CD4-positive, alpha-beta memory T cell (primary cell): ENCODE measurements around the gene CHST5. TPM values are rescaled to one million over a fixed set of nuclear protein-coding genes. Genes with fewer than 3 reads are reported as not detected.

Experiments used
- CTCF ChIA-PET: fragments of 350-600 bp; sonication (Branson Sonifier 250); formaldehyde crosslinking; loops from one replicate; lab custom pipeline; 2021; ENCODE audit warnings: inconsistent platforms; ENCODE audit not compliant: partially characterized antibody; lab: Charles Lee
- POLR2A ChIA-PET: fragments of 350-600 bp; sonication (Branson Sonifier 250); formaldehyde crosslinking; loops from one replicate; lab custom pipeline; 2021; ENCODE audit not compliant: partially characterized antibody; lab: Charles Lee
- DNase-seq, 5 donors: peaks; one replicate each; pipeline versions ENCODE4 v3.0.0 to v3.0.0-alpha.2; 2020 to 2022; ENCODE audit warnings: mixed read lengths in 1 of 5
- H3K27ac ChIP-seq: one replicate; pipeline ENCODE4 v1.7.0; 2013; ENCODE audit warnings: low read depth, low read length
- H3K27me3 ChIP-seq: 2 replicates; pipeline ENCODE4 v1.7.0; 2013; ENCODE audit warnings: mild to moderate bottlenecking, low read length, moderate library complexity; ENCODE audit not compliant: insufficient read depth
- H3K36me3 ChIP-seq: 2 replicates; pipeline ENCODE4 v1.7.0; 2013; ENCODE audit warnings: mild to moderate bottlenecking, low read length, moderate library complexity; ENCODE audit not compliant: insufficient read depth
- H3K4me1 ChIP-seq: 2 replicates; pipeline ENCODE4 v1.7.0; 2013; ENCODE audit warnings: mild to moderate bottlenecking, low read length, moderate library complexity; ENCODE audit not compliant: insufficient read depth
- H3K4me3 ChIP-seq, 2 donors: one replicate each; pipeline ENCODE4 v1.7.0; 2013; ENCODE audit warnings: low read length in 2 of 2, mild to moderate bottlenecking in 1 of 2
- H3K9me3 ChIP-seq, 2 donors: one replicate each; pipeline ENCODE4 v1.7.0; 2013; ENCODE audit warnings: low read length in 2 of 2, control low read depth in 1 of 2; ENCODE audit not compliant: control insufficient read depth in 1 of 2
- H3K27ac Mint-ChIP-seq, 7 donors: one replicate each; pipeline ENCODE4 v1.8.0; 2020 to 2021; ENCODE audit warnings: mixed read lengths in 7 of 7, mild to moderate bottlenecking in 6 of 7, inconsistent platforms in 3 of 7, moderate library complexity in 3 of 7
- H3K27me3 Mint-ChIP-seq, 2 donors: one replicate each; pipeline ENCODE4 v1.8.0; 2020 to 2021; ENCODE audit warnings: mixed read lengths in 2 of 2
- H3K36me3 Mint-ChIP-seq, 2 donors: one replicate each; pipeline ENCODE4 v1.8.0; 2020 to 2021; ENCODE audit warnings: mixed read lengths in 2 of 2, inconsistent platforms in 1 of 2, mild to moderate bottlenecking in 1 of 2
- H3K4me1 Mint-ChIP-seq, 4 donors: one replicate each; pipeline ENCODE4 v1.8.0; 2020 to 2021; ENCODE audit warnings: mixed read lengths in 4 of 4, mild to moderate bottlenecking in 1 of 4
- H3K4me3 Mint-ChIP-seq, 8 donors: one replicate each; pipeline ENCODE4 v1.8.0; 2020 to 2021; ENCODE audit warnings: mixed read lengths in 8 of 8, mild to moderate bottlenecking in 7 of 8, moderate library complexity in 6 of 8, inconsistent platforms in 3 of 8
- H3K9me3 Mint-ChIP-seq, 8 donors: one replicate each; pipeline ENCODE4 v1.8.0; 2020 to 2021; ENCODE audit warnings: mixed read lengths in 8 of 8, mild to moderate bottlenecking in 5 of 8, inconsistent platforms in 3 of 8, moderate library complexity in 1 of 8
- intact Hi-C: fragments of 100-400 bp; cut with micrococcal nuclease; formaldehyde crosslinking; loops from one replicate; pipeline ENCODE4 v1.15.1; 2023
- polyA plus RNA-seq, 2 donors: library from polyadenylated mRNA; unstranded; fragments of 300-500 nt; fragmentation: Illumina TruSeq; gene quantifications; one replicate each; pipeline ENCODE4 v1.2.3, GENCODE V29; 2021
- total RNA-seq, 2 experiments: library from RNA; stranded (reverse); gene quantifications; one replicate each; pipeline ENCODE4 v1.2.3, GENCODE V29; 2021

Gene CHST5
- total and polyA plus RNA-seq, 4 experiments from 2014 or later, result not detected

DNA sequence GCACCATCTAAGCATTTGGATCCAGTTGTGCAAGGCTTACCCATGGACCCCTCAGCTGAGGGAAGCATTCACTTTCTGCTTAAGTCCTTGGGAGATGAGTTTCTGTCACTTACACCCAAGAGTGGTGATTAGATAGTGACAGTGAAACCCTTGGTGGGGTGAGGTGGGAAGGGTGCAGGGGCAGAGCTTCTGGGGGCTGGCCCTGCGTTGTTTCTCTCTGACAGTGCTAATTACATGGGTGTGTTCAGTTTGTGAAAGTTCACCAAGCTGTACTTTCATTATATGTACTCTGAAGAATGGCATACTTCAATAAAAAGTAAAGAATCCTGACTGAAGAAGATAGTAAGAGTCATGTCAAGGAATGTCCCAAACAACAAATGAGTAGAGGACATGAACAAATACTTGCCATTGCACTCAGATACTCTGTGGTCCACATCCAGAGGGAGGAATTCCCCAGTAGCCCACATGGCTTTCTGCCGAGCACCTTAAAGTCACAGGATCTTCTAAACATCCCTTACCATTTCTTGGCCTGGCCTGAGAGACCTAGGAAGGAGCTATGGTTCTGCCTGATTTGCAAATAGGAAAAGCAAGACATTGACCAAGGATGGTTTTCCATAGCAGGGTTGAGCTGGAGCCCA is 49.1 kb downstream of the CHST5 start:
- H3K4me3 ChIP-seq, result no peak overlapping the region
- no peaks in the 10 kb centered on the region for H3K4me1 ChIP-seq
- H3K27me3 Mint-ChIP-seq, result peaks cover 13% of the 10 kb centered on the region in 2 donors
- H3K27ac Mint-ChIP-seq, result no peak overlapping the region
- no peaks in the 10 kb centered on the region for H3K36me3 Mint-ChIP-seq
- H3K27me3 ChIP-seq, result peaks cover 2% of the 10 kb centered on the region
- CTCF ChIA-PET, result no interaction called here
- POLR2A ChIA-PET, result no interaction called here
- H3K4me3 Mint-ChIP-seq, result no peak overlapping the region
- intact Hi-C loops, result no loop called here
- no peak overlapping the region for H3K27ac ChIP-seq
- no peaks in the 10 kb centered on the region for H3K4me1 Mint-ChIP-seq
- H3K36me3 ChIP-seq, result no peaks in the 10 kb centered on the region
- no peaks in the 10 kb centered on the region for H3K9me3 Mint-ChIP-seq
- no peak for DNase-seq
- no peaks in the 10 kb centered on the region for H3K9me3 ChIP-seq

DNA sequence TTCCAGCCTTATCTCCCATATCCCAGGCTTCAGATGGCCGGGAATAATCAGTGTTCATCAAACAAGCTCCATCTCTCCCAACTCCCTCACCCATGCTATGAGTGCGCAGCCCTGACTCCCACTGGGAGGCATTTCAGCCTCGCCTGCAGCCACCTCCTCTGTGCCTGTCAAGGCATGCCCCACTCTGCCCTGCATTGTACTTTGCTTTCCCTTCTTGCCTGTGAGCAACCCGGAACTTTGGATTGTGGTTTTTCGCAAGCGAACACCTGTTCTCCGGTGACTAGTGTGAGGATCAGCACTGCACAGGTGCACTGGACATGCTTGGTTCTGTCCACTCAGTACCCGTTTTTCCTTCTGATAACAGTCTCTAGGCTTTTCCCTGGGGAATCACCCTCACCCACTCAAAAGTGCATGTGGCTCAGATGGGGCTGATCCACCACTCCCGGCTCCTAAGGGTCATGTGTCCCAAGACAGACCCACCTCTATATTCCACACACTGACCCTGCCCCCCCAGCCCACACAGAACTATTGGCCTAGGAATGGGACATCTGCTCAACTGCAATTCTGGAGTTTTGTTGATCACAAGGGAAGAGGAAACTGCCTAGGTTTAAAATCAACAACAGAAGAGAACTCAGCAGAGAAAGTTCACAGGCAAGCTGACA is 49.8 kb downstream of the CHST5 start:
- Mint-ChIP-seq H3K27me3 (peaks cover 16% of the 10 kb centered on the region in 2 donors), H3K9me3 (no peaks in the 10 kb centered on the region), H3K36me3 (no peaks in the 10 kb centered on the region), H3K4me1 (no peaks in the 10 kb centered on the region), H3K27ac (no peak overlapping the region), H3K4me3 (no peak overlapping the region)
- Histone ChIP-seq H3K9me3 (no peaks in the 10 kb centered on the region), H3K4me1 (no peaks in the 10 kb centered on the region), H3K27me3 (peaks cover 2% of the 10 kb centered on the region), H3K4me3 (no peak overlapping the region), H3K27ac (no peak overlapping the region), H3K36me3 (no peaks in the 10 kb centered on the region)
- no peak for DNase-seq
- POLR2A ChIA-PET, result no interaction called here
- intact Hi-C loops, result no loop called here
- CTCF ChIA-PET, result interaction anchor here (1.5 kb wide), 1 partner anchor 9 kb away, joined by 5 read pairs; no protein-coding TSS in a partner anchor

DNA sequence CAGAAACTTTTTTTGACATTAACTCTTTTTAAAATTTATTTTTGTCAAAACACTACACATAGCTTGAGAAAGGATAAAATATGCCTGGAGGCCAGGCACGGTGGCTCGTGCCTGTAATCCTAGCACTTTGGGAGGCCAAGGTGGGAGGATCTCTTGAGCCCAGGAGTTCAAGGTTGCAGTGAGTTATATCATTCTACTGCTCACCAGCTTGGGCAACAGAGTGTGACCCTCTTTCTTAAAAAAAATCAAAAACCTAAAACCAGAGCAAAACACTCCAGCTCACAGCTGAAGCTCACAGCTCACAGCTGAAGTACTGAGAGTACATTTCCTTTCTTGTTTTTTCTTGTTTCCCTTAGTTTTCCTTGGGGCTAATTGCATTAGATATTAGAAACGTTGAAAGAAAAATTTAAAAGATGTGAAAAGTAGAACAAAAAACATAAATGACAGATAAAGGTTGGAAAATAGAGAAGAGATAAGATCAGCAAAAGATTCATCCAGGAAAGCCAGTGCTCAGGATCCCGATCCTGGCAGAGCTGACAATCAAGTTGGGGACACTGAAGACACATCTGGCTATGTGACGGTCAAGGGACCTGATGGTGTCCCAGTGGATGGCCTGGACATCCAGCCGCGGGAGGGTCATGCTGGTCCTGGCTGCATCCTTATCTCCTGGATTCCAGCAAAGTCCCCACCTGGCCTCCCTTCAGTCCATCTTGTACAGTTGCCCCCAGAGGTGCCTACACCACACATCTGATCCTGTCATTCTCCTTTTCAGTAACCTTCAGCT is 50.5 kb downstream of the CHST5 start:
- Mint-ChIP-seq H3K4me3 (no peak overlapping the region), H3K36me3 (no peaks in the 10 kb centered on the region), H3K27me3 (peaks cover 13 to 14% of the 10 kb centered on the region in 2 donors), H3K27ac (no peak overlapping the region), H3K4me1 (no peaks in the 10 kb centered on the region), H3K9me3 (peaks cover 0 to 2% (median 0%) of the 10 kb centered on the region in 8 donors)
- no peaks in the 10 kb centered on the region for H3K9me3 ChIP-seq
- CTCF ChIA-PET, result interaction anchor here (1.5 kb wide), 1 partner anchor 9 kb away, joined by 5 read pairs; no protein-coding TSS in a partner anchor
- no peak for DNase-seq
- peaks cover 2% of the 10 kb centered on the region for H3K27me3 ChIP-seq
- no peak overlapping the region for H3K4me3 ChIP-seq
- H3K36me3 ChIP-seq, result no peaks in the 10 kb centered on the region
- no peak overlapping the region for H3K27ac ChIP-seq
- intact Hi-C loops, result no loop called here
- POLR2A ChIA-PET, result no interaction called here
- no peaks in the 10 kb centered on the region for H3K4me1 ChIP-seq

DNA sequence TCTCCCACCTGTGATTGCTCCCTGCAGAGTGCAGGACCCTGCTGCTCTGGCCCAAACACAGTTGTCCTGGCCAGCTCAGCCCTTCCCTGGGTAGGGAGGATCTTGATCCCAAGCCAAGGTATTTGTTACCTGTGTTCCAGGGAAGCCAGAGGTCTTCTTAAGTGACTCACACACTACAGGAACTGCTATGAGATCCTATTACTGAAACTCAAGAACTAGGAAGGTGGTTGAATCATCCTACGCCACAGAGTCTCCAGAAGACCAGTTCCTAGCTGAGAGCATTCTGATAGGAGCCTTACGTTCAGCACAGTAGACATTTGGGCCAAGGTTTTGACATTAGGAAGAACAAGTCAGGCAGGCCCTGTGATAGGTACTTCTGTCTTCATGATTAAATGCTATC is 52.7 kb downstream of the CHST5 start:
- H3K27me3 Mint-ChIP-seq, result peaks cover 11 to 13% of the 10 kb centered on the region in 2 donors
- Histone ChIP-seq H3K36me3 (no peaks in the 10 kb centered on the region), H3K4me1 (no peaks in the 10 kb centered on the region), H3K4me3 (no peak overlapping the region), H3K9me3 (no peaks in the 10 kb centered on the region), H3K27ac (no peak overlapping the region), H3K27me3 (peaks cover 2% of the 10 kb centered on the region)
- H3K36me3 Mint-ChIP-seq, result no peaks in the 10 kb centered on the region
- intact Hi-C loops, result no loop called here
- no peak for DNase-seq
- H3K4me1 Mint-ChIP-seq, result no peaks in the 10 kb centered on the region
- ChIA-PET POLR2A (no interaction called here), CTCF (interaction anchor here (1.2 kb wide), 1 partner anchor 11 kb away, joined by 3 read pairs; no protein-coding TSS in a partner anchor)
- H3K9me3 Mint-ChIP-seq, result peaks cover 0 to 2% (median 0%) of the 10 kb centered on the region in 8 donors
- H3K4me3 Mint-ChIP-seq, result no peak overlapping the region
- H3K27ac Mint-ChIP-seq, result peak overlapping the region in 1 of 7 donors; percentile 78

DNA sequence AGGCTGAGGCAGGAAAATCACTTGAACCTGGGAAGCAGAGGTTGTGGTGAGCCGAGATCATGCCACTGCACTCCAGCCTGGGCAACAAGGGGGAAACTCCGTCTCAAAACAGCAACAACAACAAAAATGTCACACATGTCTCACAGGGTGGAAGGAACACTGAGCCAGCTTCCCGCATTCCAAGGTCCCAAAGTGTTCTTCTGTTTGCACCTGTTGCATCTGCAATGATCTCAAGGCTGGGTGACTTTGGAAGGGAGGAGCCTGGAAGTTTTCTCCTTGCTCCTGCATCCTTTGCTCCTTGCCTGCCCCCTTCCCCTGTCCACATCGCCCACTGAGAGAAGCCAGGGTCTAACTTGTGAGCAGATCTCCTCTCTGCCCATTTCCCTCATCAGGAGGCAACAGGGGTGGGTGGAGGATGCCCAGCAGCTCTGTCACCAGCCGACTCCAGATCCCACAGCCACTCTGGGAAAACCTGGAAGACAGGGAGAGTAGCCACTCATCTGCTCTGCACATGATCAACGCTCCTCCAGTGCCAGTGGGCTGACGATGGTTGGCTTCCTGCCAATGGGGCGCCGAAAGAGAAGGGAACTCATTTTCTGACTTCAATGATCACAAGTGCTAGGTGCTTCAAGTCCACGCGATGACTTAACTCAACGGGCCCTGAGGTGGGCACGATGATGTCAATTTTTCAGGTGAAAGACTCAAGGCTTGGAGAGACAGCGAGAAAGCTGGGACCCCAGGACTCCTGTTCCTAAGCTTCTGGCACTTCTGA is 53.3 kb downstream of the CHST5 start:
- Mint-ChIP-seq H3K4me3 (no peak overlapping the region), H3K9me3 (peaks cover 0 to 2% (median 0%) of the 10 kb centered on the region in 8 donors), H3K4me1 (no peaks in the 10 kb centered on the region), H3K27me3 (peaks cover 10 to 11% of the 10 kb centered on the region in 2 donors), H3K36me3 (no peaks in the 10 kb centered on the region), H3K27ac (no peak overlapping the region)
- Histone ChIP-seq H3K4me3 (no peak overlapping the region), H3K9me3 (no peaks in the 10 kb centered on the region), H3K4me1 (no peaks in the 10 kb centered on the region), H3K27me3 (peaks cover 2% of the 10 kb centered on the region), H3K36me3 (no peaks in the 10 kb centered on the region), H3K27ac (no peak overlapping the region)
- intact Hi-C loops, result no loop called here
- DNase-seq, result no peak
- ChIA-PET CTCF (interaction anchor here (0.9 to 1.2 kb wide), 2 partner anchors 10 to 11 kb away, joined by 3 read pairs; no protein-coding TSS in a partner anchor), POLR2A (no interaction called here)

DNA sequence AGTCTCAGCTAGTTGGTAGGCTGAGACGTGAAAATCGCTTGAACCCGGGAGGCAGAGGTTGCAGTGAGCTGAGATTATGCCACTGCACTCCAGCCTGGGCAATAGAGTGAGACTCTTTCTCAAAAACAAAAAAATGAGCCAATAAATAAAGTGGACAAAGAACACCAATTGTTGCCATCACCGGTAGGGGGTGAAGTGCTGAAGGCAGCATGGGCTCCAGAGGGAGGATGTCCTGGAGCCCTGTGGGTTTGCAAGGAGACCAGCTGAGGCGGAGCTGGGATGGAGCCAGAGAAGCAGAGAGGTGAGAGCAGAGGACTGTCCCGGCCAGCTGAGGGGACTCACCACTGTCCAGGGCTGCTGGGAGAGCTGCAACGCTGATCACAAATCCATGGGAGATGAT is 54.4 kb downstream of the CHST5 start:
- H3K27ac Mint-ChIP-seq, result no peak overlapping the region
- no peaks in the 10 kb centered on the region for H3K4me1 Mint-ChIP-seq
- Histone ChIP-seq H3K36me3 (no peaks in the 10 kb centered on the region), H3K4me3 (no peak overlapping the region), H3K27me3 (peaks cover under 1% of the 10 kb centered on the region), H3K4me1 (no peaks in the 10 kb centered on the region), H3K27ac (no peak overlapping the region), H3K9me3 (no peaks in the 10 kb centered on the region)
- no peak for DNase-seq
- ChIA-PET POLR2A (no interaction called here), CTCF (interaction anchor here (0.9 kb wide), 1 partner anchor 10 kb away, joined by 3 read pairs; no protein-coding TSS in a partner anchor)
- H3K4me3 Mint-ChIP-seq, result no peak overlapping the region
- H3K27me3 Mint-ChIP-seq, result peaks cover 10 to 11% of the 10 kb centered on the region in 2 donors
- intact Hi-C loops, result no loop called here
- H3K9me3 Mint-ChIP-seq, result peaks cover 0 to 2% (median 0%) of the 10 kb centered on the region in 8 donors
- H3K36me3 Mint-ChIP-seq, result no peaks in the 10 kb centered on the region
